ENCODE measurements around the gene CUBN. TPM values are rescaled to one million over a fixed set of nuclear protein-coding genes. Genes with fewer than 3 reads are reported as not detected.

Gene CUBN
- total and polyA plus RNA-seq, 10 of the 15 experiments (the other 5 are each of a cell fraction or from before 2014, with no cell fraction given), result under 0.01 to 0.14 (median 0.02) TPM; not detected in 6

- TF ChIP-seq HSF1 (IDR thresholded peaks at IDR 0.05; ENCODE audit: low read depth, low read length) (no peak), CUX1 (IDR thresholded peaks at IDR 0.05; ENCODE audit: insufficient replicate concordance, low read depth, low read length) (no peak), MTA2 (IDR thresholded peaks at IDR 0.05; ENCODE audit: low read depth) (no peak), JUNB (IDR thresholded peaks at IDR 0.05) (no peak), SRF (IDR thresholded peaks at IDR 0.05; ENCODE audit: low read depth in 2 of 2, low read length in 2 of 2) (no peak), POLR2AphosphoS2 (IDR thresholded peaks at IDR 0.05; ENCODE audit: low read depth, low read length) (no peak)
Measured at GRCh38 chr10:17029239-17029580, 100.4 kb downstream of the CUBN start (continued).

- ChIA-PET RAD21 (ENCODE audit: unreplicated experiment) (no interaction called here), POLR2A (no interaction called here), CTCF (no interaction called here), SMC1A (ENCODE audit: uncharacterized antibody, unreplicated experiment) (no interaction called here)
- H3K9ac ChIP-seq (ENCODE audit: control insufficient read depth, insufficient read depth, low read length), result no peak overlapping the region
- no TSS peak for BruUV-seq (replicated peaks)
- H3K4me1 ChIP-seq (ENCODE audit: control insufficient read depth, insufficient read depth, low read length), result no peaks in the 10 kb centered on the region
- H2AFZ ChIP-seq (ENCODE audit: control insufficient read depth, low read depth, low read length), result no peak overlapping the region
- intact Hi-C loops (cut with micrococcal nuclease; ENCODE audit: unreplicated experiment), result loop anchor here (5.0 kb wide), 1 partner anchor 204 kb away; no protein-coding TSS in a partner anchor
- ATAC-seq (no peak), DNase-seq (ENCODE audit: low read depth, low spot score) (no peak), FAIRE-seq (no peak)
- WGBS (ENCODE audit: insufficient coverage, insufficient replicate concordance, low lambda C conversion rate, missing lambda C conversion rate), result 10% methylated on average over 4 of the region's 4 CpGs
- H3K27ac ChIP-seq (ENCODE audit: control insufficient read depth, insufficient read depth), result no peak overlapping the region
- H3K4me3 ChIP-seq, result no peak overlapping the region
- no peaks in the 10 kb centered on the region for H3K36me3 ChIP-seq (ENCODE audit: control insufficient read depth in 2 of 2, insufficient read depth in 2 of 2, low read length in 1 of 2)
- H3K9me3 ChIP-seq (replicated peaks; ENCODE audit: control insufficient read depth, insufficient read depth, low read length), result no peaks in the 10 kb centered on the region; the same call in 2 of the 3 replicates
- H3K79me2 ChIP-seq (ENCODE audit: control insufficient read depth, insufficient read depth, low read length), result no peaks in the 10 kb centered on the region
- no peaks in the 10 kb centered on the region for H3K27me3 ChIP-seq (replicated peaks in 1 of 2; ENCODE audit: control insufficient read depth in 2 of 2, insufficient read depth in 2 of 2, low read length in 1 of 2)
- no peaks in the 10 kb centered on the region for H4K20me1 ChIP-seq (ENCODE audit: control insufficient read depth, insufficient read depth)
- in situ Hi-C loops (cut with MboI), result no loop called here
- H3K4me2 ChIP-seq (ENCODE audit: control insufficient read depth, insufficient read depth), result no peak overlapping the region
- TF ChIP-seq RCOR1 (conservative IDR thresholded peaks at IDR 0.05; ENCODE audit: low read depth, low read length), result no peak
- no peak for TF ChIP-seq MAX (IDR thresholded peaks at IDR 0.05; ENCODE audit: low read depth, low read length)
- TF ChIP-seq ETV6 (conservative IDR thresholded peaks at IDR 0.05 in 1 of 2, IDR thresholded peaks at IDR 0.05 in 1 of 2; ENCODE audit: borderline replicate concordance in 1 of 2, low read depth in 1 of 2), result no peak
- no peak for TF ChIP-seq CBX3 (IDR thresholded peaks at IDR 0.05; ENCODE audit: borderline replicate concordance, low read depth)
- no peak for TF ChIP-seq ZBTB11 (CRISPR knock-in tag; IDR thresholded peaks at IDR 0.05)
Measured at GRCh38 chr10:17028798-17029197, 100.8 kb downstream of the CUBN start.

All from GM12878 (cell line).